RWPE1 (cell line): Measurements from ENCODE around the gene GPR158.

Source experiments
- CTCF ChIA-PET: fragments of 350-600 bp; sonication (Branson Sonifier 250); formaldehyde crosslinking; extraction: SDS; loops from one replicate; lab custom pipeline; 2021; lab: Yijun Ruan, JAX
- POLR2A ChIA-PET: fragments of 400-600 bp; formaldehyde crosslinking; extraction: SDS; loops from one replicate; lab custom pipeline; 2020; ENCODE audit warnings: antibody characterized with exemption; ENCODE audit not compliant: low non-redundant PET; lab: Yijun Ruan, JAX
- DNase-seq: peaks from one replicate; pipeline ENCODE4 v3.0.0; 2012; ENCODE audit warnings: low spot score
- H3K27ac ChIP-seq: fragments of 450-650 bp; 2 replicates; pipeline ENCODE4 v1.5.1; 2017
- CTCF ChIP-seq: fragments of 450-650 bp; conservative IDR thresholded peaks from 2 replicates; pipeline ENCODE4 v1.5.1; 2017; ENCODE audit warnings: low read depth, mild to moderate bottlenecking

Gene GPR158

GRCh38 chr10:25390733-25391132 lies 215.9 kb downstream of the GPR158 start:
- TF ChIP-seq CTCF = no peak
- no peak for DNase-seq
- CTCF ChIA-PET = no interaction called here
- no peak overlapping the region for H3K27ac ChIP-seq
- POLR2A ChIA-PET = no interaction called here

- ChIA-PET POLR2A (no interaction called here), CTCF (no interaction called here)
- no peak overlapping the region for H3K27ac ChIP-seq
- TF ChIP-seq CTCF = no peak
- no peak for DNase-seq
Observed at GRCh38 chr10:25392132-25392531, 217.3 kb downstream of the GPR158 start.

- ChIA-PET POLR2A (no interaction called here), CTCF (no interaction called here)
- TF ChIP-seq CTCF = no peak
- no peak overlapping the region for H3K27ac ChIP-seq
- no peak for DNase-seq
Observed at GRCh38 chr10:25393621-25394020, 218.8 kb downstream of the GPR158 start.

- TF ChIP-seq CTCF = no peak
- no peak overlapping the region for H3K27ac ChIP-seq
- POLR2A ChIA-PET = no interaction called here
- CTCF ChIA-PET = no interaction called here
- DNase-seq = no peak
Observed at GRCh38 chr10:25398680-25399079, 223.9 kb downstream of the GPR158 start.

- H3K27ac ChIP-seq = no peak overlapping the region
- DNase-seq = no peak
- ChIA-PET POLR2A (no interaction called here), CTCF (interaction anchor here (0.6 kb wide), 1 partner anchor 27 kb away, joined by 3 read pairs; no protein-coding TSS in a partner anchor)
- no peak for TF ChIP-seq CTCF
Observed at GRCh38 chr10:25405871-25406270, 231.1 kb downstream of the GPR158 start.

GRCh38 chr10:25417611-25418010 lies 242.8 kb downstream of the GPR158 start:
- no peak for TF ChIP-seq CTCF
- POLR2A ChIA-PET = no interaction called here
- CTCF ChIA-PET = no interaction called here

GRCh38 chr10:25425776-25426175 lies 251.0 kb downstream of the GPR158 start:
- no peak overlapping the region for H3K27ac ChIP-seq
- DNase-seq = no peak
- ChIA-PET CTCF (no interaction called here), POLR2A (no interaction called here)
- no peak for TF ChIP-seq CTCF

More at GRCh38 chr10:25417611-25418010, 242.8 kb downstream of the GPR158 start:
- no peak for DNase-seq
- H3K27ac ChIP-seq = no peak overlapping the region
